HG03103 (cell line): Measurements from ENCODE around the gene SLC35F4.
"Not testable (repeated sequence)": the region's sequence is repeated elsewhere in the genome, so short reads cannot be mapped to it uniquely, and the experiment has no call there.

Experiments used
- ATAC-seq: cut with Tn5 transposase; IDR thresholded peaks from one replicate; pipeline ENCODE4 v1.9.1; 2021; ENCODE audit warnings: low read depth; ENCODE audit not compliant: unreplicated experiment

The SLC35F4 gene

GRCh38 chr14:57732463-57733285, 133.2 kb downstream of the SLC35F4 start:
- no peak for ATAC-seq

- ATAC-seq = no peak
Observed at GRCh38 chr14:57729208-57730187, 136.4 kb downstream of the SLC35F4 start.

GRCh38 chr14:57725399-57726077, 140.4 kb downstream of the SLC35F4 start:
- no peak for ATAC-seq

- not testable (repeated sequence) for ATAC-seq
Observed at GRCh38 chr14:57722141-57722540, 143.8 kb downstream of the SLC35F4 start.

GRCh38 chr14:57714487-57714931, 151.4 kb downstream of the SLC35F4 start:
- ATAC-seq = no peak

GRCh38 chr14:57712698-57713097, 153.2 kb downstream of the SLC35F4 start:
- no peak for ATAC-seq

GRCh38 chr14:57712102-57712501, 153.8 kb downstream of the SLC35F4 start:
- ATAC-seq = no peak

GRCh38 chr14:57709909-57710308, 156.0 kb downstream of the SLC35F4 start:
- ATAC-seq = no peak

- not testable (repeated sequence) for ATAC-seq
Observed at GRCh38 chr14:57709086-57709485, 156.8 kb downstream of the SLC35F4 start.

- ATAC-seq = no peak
Observed at GRCh38 chr14:57707219-57707618, 158.7 kb downstream of the SLC35F4 start.

GRCh38 chr14:57704763-57705162, 161.1 kb downstream of the SLC35F4 start:
- no peak for ATAC-seq

- no peak for ATAC-seq
Observed at GRCh38 chr14:57699947-57700346, 165.9 kb downstream of the SLC35F4 start.

GRCh38 chr14:57692671-57693070, 173.2 kb downstream of the SLC35F4 start:
- no peak for ATAC-seq

GRCh38 chr14:57687416-57687815, 178.5 kb downstream of the SLC35F4 start:
- no peak for ATAC-seq

GRCh38 chr14:57686304-57686703, 179.6 kb downstream of the SLC35F4 start:
- ATAC-seq = no peak

- ATAC-seq = no peak
Observed at GRCh38 chr14:57671021-57671420, 194.9 kb downstream of the SLC35F4 start.

- ATAC-seq = no peak
Observed at GRCh38 chr14:57660208-57660607, 205.7 kb downstream of the SLC35F4 start.

- ATAC-seq = no peak
Observed at GRCh38 chr14:57659052-57659451, 206.8 kb downstream of the SLC35F4 start.

GRCh38 chr14:57657487-57657886, 208.4 kb downstream of the SLC35F4 start:
- no peak for ATAC-seq

GRCh38 chr14:57656853-57657252, 209.0 kb downstream of the SLC35F4 start:
- ATAC-seq = no peak

- ATAC-seq = no peak
Observed at GRCh38 chr14:57652769-57653168, 213.1 kb downstream of the SLC35F4 start.
